ENCODE measurements around the gene WT1.

DNA sequence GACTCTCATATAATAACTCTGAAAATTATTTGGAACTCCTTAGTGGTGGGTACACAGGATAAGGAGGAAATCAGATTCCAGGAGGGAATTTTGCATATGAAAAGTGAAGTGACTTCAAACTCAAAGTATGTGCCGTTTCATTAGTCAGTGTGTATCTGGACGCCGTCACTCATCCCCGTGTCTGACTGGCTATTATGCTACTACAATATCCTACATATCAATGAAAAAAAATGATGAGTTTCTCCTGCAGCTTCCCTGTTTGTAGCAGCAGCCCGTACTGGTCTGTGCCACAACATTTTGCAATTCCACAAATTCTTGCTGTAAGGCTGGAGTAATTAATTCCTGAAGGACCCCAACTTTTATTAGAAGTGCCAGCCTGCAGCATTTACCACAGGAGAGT lies 16.5 kb downstream of the WT1 start:
- TF ChIP-seq CTCF (IDR thresholded peaks at IDR 0.05; ENCODE audit: low read depth, low read length, poor library complexity, severe bottlenecking) = no peak
- no peak for TF ChIP-seq EZH2phosphoT487 (IDR thresholded peaks at IDR 0.05; ENCODE audit: borderline replicate concordance, low read length)

Measured in DOHH2 (cell line).